ENCODE measurements around the gene MALAT1. TPM values are rescaled to one million over a fixed set of nuclear protein-coding genes. Genes with fewer than 3 reads are reported as not detected.

Gene MALAT1
- total RNA-seq, 1 donor from 2014 or later, result 16,459 TPM

DNA sequence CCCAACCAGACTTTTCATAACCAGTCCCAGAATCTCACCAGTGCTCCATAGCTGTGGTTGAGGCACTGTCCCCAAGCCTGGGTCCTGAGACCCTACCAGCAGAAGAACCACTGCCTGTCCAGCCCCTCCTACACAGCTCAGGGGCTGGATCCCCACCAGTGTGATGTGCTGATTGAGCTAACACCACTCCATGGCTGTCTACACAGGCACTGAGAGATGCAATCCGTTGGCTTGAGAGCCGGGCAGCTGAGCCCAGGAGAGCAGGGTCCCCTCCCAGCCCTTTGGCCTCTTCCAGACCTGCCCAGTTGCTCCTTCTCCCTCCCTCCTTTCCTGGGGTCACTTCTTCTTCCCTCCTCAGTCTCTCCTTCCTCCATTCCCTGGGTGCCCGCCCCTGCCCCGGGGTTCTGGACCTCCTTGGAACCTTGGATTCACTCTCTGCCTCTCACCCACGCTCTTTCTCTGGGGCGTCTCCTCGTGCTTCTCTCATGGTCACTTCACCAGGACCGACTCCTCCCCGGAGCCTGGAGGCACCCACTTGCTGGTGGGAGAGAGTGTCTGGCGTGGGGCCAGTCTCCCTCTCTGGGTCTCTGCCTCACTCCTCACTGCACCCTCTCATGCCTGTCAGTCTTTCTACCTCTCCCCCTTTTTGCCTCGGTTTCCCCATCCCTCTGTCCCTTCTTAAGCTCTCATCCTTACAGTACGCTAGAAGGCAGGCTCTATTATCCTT, 25.3 kb downstream of the MALAT1 start:
- Histone ChIP-seq H3K27ac (peak overlapping the region; percentile 77), H3K9me3 (no peaks in the 10 kb centered on the region), H3K4me3 (peak overlapping the region; percentile 88 to 98), H3K36me3 (peaks cover 0 to 15% of the 10 kb centered on the region in 2 donors), H3K27me3 (no peaks in the 10 kb centered on the region), H3K4me1 (peaks cover 20% of the 10 kb centered on the region)
- intact Hi-C loops (cut with DNase I), result no loop called here
- no peak for DNase-seq (ENCODE audit: extremely low spot score in 2 of 2)
- TF ChIP-seq CTCF (IDR thresholded peaks at IDR 0.05) (no peak), POLR2AphosphoS5 (IDR thresholded peaks at IDR 0.05; ENCODE audit: insufficient read depth in 1 of 2, low read depth in 1 of 2) (no peak), POLR2A (IDR thresholded peaks at IDR 0.05) (no peak)

GRCh38 chr11:65524741-65525545, 26.1 kb downstream of the MALAT1 start, which contains the start of gene SCYL1:
Gene SCYL1, plus strand, starts transcription at chr11:65525083. Its CDS starts 71 bp downstream, at chr11:65525154.
- no peaks in the 10 kb centered on the region for H3K27me3 ChIP-seq
- DNase-seq (ENCODE audit: extremely low spot score in 2 of 2), result no peak
- intact Hi-C loops (cut with DNase I), result no loop called here
- peak within 1 kb of the TSS; percentile 88 to 98 for H3K4me3 ChIP-seq
- H3K9me3 ChIP-seq, result no peaks in the 10 kb centered on the region
- H3K27ac ChIP-seq, result peak within 1 kb of the TSS; percentile 85
- H3K4me1 ChIP-seq, result peaks cover 20% of the 10 kb centered on the region
- TF ChIP-seq POLR2A (IDR thresholded peaks at IDR 0.05) (peak in 1 of 2 donors; percentile 67), POLR2AphosphoS5 (IDR thresholded peaks at IDR 0.05; ENCODE audit: insufficient read depth in 1 of 2, low read depth in 1 of 2) (peak in 1 of 2 donors; percentile 76), CTCF (IDR thresholded peaks at IDR 0.05) (no peak)
- peaks cover 0 to 20% of the 10 kb centered on the region in 2 donors for H3K36me3 ChIP-seq

- H3K4me3 ChIP-seq, result peak overlapping the region; percentile 88 to 98
- intact Hi-C loops (cut with DNase I), result no loop called here
- no peaks in the 10 kb centered on the region for H3K27me3 ChIP-seq
- H3K27ac ChIP-seq, result peak overlapping the region; percentile 85
- peaks cover 0 to 28% of the 10 kb centered on the region in 2 donors for H3K36me3 ChIP-seq
- H3K9me3 ChIP-seq, result no peaks in the 10 kb centered on the region
- H3K4me1 ChIP-seq, result peaks cover 20% of the 10 kb centered on the region
- no peak for DNase-seq (ENCODE audit: extremely low spot score in 2 of 2)
- TF ChIP-seq CTCF (IDR thresholded peaks at IDR 0.05) (no peak), POLR2A (IDR thresholded peaks at IDR 0.05) (no peak), POLR2AphosphoS5 (IDR thresholded peaks at IDR 0.05; ENCODE audit: insufficient read depth in 1 of 2, low read depth in 1 of 2) (no peak)
These were observed 27.0 kb downstream of the MALAT1 start for GRCh38 chr11:65525546-65526480.

GRCh38 chr11:65526744-65527143, 27.9 kb downstream of the MALAT1 start:
- Histone ChIP-seq H3K27ac (no peak overlapping the region), H3K4me3 (no peak overlapping the region), H3K27me3 (no peaks in the 10 kb centered on the region), H3K9me3 (no peaks in the 10 kb centered on the region), H3K36me3 (peaks cover 0 to 38% of the 10 kb centered on the region in 2 donors), H3K4me1 (peaks cover 20% of the 10 kb centered on the region)
- DNase-seq (ENCODE audit: extremely low spot score in 2 of 2), result no peak
- intact Hi-C loops (cut with DNase I), result no loop called here
- TF ChIP-seq POLR2A (IDR thresholded peaks at IDR 0.05) (no peak), CTCF (IDR thresholded peaks at IDR 0.05) (no peak), POLR2AphosphoS5 (IDR thresholded peaks at IDR 0.05; ENCODE audit: insufficient read depth in 1 of 2, low read depth in 1 of 2) (no peak)
